Right lobe of liver (tissue), 6 donors: ENCODE data around the gene ELP5. TPM values are rescaled to one million over a fixed set of nuclear protein-coding genes. Genes with fewer than 3 reads are reported as not detected.

ENCODE experiments used
- ATAC-seq, 4 donors: fragments of 200-7000 bp; cut with Tn5 transposase; one replicate each; pipeline ENCODE4 v1.9.1; 2020; ENCODE audit warnings: mild to moderate bottlenecking in 4 of 4, moderate library complexity in 4 of 4
- DNase-seq, 3 donors: peaks; one replicate each; pipeline ENCODE4 v3.0.0-alpha.2; 2020
- H3K27ac ChIP-seq, 3 donors: fragments of 200-600 bp; one replicate each; pipeline ENCODE4 v1.8.0; 2022
- H3K27me3 ChIP-seq, 2 donors: fragments of 200-600 bp; one replicate each; pipeline ENCODE4 v1.8.0; 2022
- H3K36me3 ChIP-seq, 4 donors: fragments of 200-600 bp; sonication (generic) in 1 of 4; one replicate each; pipeline versions ENCODE4 v1.5.1 to v1.8.0; 2017 to 2022; ENCODE audit warnings: control low read depth in 1 of 4
- H3K4me1 ChIP-seq, 4 donors: fragments of 200-600 bp; sonication (generic) in 1 of 4; one replicate each; pipeline versions ENCODE4 v1.5.1 to v1.8.0; 2017 to 2022; ENCODE audit warnings: control low read depth in 1 of 4
- H3K4me3 ChIP-seq, 3 donors: fragments of 200-600 bp; one replicate each; pipeline ENCODE4 v1.8.0; 2022
- H3K9me3 ChIP-seq, 4 donors: fragments of 200-600 bp; sonication (generic) in 1 of 4; one replicate each; pipeline versions ENCODE4 v1.5.1 to v1.8.0; 2017 to 2022; ENCODE audit warnings: control low read depth in 1 of 4
- POLR2A ChIP-seq: fragments of 450-650 bp; IDR thresholded peaks from one replicate; pipeline ENCODE4 v1.6.1; 2017; ENCODE audit warnings: antibody characterized with exemption, mild to moderate bottlenecking
- WGBS: methylation state at CpG from one replicate; pipeline ENCODE4 v1.1.6; 2018; ENCODE audit warnings: low coverage, low lambda C conversion rate; ENCODE audit not compliant: insufficient coverage; ENCODE audit errors: missing lambda C conversion rate; 5-methylcytosine and 5-hydroxymethylcytosine counted together
- intact Hi-C, 2 donors: fragments of 100-400 bp; cut with DNase I; formaldehyde crosslinking; loops; one replicate each; pipeline versions ENCODE4 v1.11.2 to v1.14.1; 2022
- total RNA-seq, 6 experiments: library from RNA; depleted of rRNA in 2 of 6; stranded (reverse); fragments of >200 nt in 2 of 6; fragmentation: NEBNext Ultra II Directional in 3 of 6; extraction: Animal tissue kit (Norgen Biotek cat#: 25700) in 3 of 6; gene quantifications; one replicate each; pipeline versions ENCODE4 v1.1.0 to v1.2.4, GENCODE V29; 2016 to 2023
- TF ChIP-seq, protein P1 (sequence below), 4 donors: fragments of 200-600 bp in 3 of 4; fragments of 450-650 bp in 1 of 4; IDR thresholded peaks; one replicate each; pipeline versions ENCODE4 v1.5.1 to v1.8.0; 2016 to 2022; ENCODE audit warnings: antibody characterized with exemption in 4 of 4, mild to moderate bottlenecking in 2 of 4
- donor health status: DM: no; HTN: yes; CAD: no.
- donor health status: DM: no; HTN: no; CAD: no.
- donor health status: DM: no; HTN: no; CAD: no.
- donor health status: DM: no; HTN: yes; CAD: no.
- donor health status: DM: no; HTN: yes; CAD: no.

Gene ELP5
- total RNA-seq, 6 experiments from 2014 or later = 14.2 to 29.6 (median 22.9) TPM

- peak; percentile 70 to 84 (median 74) for ATAC-seq
- Histone ChIP-seq H3K27ac (peak overlapping the region; percentile 96 to 99 (median 98)), H3K9me3 (no peaks in the 10 kb centered on the region), H3K4me1 (peaks cover 0 to 50% (median 13%) of the 10 kb centered on the region in 4 donors), H3K36me3 (peaks cover 0 to 16% (median 5%) of the 10 kb centered on the region in 4 donors), H3K27me3 (no peaks in the 10 kb centered on the region), H3K4me3 (peak overlapping the region; percentile 64 to 73 (median 66))
- 0% methylated on average over 1 of the region's 54 CpGs for WGBS
- peak; percentile 86 for TF ChIP-seq POLR2A
- TF ChIP-seq, protein P1, sequence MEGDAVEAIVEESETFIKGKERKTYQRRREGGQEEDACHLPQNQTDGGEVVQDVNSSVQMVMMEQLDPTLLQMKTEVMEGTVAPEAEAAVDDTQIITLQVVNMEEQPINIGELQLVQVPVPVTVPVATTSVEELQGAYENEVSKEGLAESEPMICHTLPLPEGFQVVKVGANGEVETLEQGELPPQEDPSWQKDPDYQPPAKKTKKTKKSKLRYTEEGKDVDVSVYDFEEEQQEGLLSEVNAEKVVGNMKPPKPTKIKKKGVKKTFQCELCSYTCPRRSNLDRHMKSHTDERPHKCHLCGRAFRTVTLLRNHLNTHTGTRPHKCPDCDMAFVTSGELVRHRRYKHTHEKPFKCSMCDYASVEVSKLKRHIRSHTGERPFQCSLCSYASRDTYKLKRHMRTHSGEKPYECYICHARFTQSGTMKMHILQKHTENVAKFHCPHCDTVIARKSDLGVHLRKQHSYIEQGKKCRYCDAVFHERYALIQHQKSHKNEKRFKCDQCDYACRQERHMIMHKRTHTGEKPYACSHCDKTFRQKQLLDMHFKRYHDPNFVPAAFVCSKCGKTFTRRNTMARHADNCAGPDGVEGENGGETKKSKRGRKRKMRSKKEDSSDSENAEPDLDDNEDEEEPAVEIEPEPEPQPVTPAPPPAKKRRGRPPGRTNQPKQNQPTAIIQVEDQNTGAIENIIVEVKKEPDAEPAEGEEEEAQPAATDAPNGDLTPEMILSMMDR (IDR thresholded peaks at IDR 0.05) = no peak
- intact Hi-C loops = no loop called here
- DNase-seq = peak; percentile 87 to 90 (median 89)
Observed at GRCh38 chr17:7260651-7261378, 8.8 kb downstream of the ELP5 start.

DNA sequence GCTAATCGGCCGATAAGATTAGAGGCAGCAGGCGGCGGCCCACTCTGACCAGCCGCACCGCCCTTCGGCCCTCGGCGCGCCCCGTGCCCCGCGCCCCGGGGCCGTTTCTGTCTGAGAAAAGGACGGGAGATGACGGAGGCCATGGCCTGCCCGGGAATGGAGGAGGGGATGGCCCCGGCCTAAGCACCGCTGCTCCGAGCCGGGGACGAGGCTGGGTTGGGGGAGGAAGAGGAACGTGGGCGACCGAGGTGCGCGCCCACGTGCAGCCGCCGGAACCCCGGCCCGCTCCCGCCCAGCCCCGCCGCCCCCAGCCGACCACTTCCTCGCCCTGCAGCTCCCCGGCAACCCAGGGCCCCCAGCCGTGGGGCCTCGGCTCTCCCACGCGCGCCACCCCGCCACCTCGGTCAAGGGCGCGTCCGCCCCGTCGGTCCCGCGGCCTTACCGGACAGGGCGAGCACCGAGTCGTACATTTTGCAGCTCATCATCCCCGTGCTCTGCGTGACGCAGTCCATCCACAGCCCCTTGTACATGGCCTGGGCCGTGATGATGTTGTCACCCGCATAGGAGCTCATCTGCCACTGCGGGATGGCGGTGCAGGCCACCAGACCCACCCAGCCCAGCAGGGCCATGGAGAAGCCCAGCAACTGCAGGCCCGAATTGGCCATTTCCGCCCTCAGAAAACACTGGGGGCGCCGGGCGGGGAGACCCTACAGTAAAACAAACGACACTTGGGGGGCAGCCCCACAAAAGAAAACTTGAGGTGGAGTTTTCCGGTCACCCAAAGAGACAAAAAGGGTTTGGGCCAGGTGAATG is 9.6 kb downstream of the ELP5 start:
- Histone ChIP-seq H3K4me3 (peak overlapping the region; percentile 64 to 73 (median 66)), H3K4me1 (peaks cover 0 to 50% (median 13%) of the 10 kb centered on the region in 4 donors), H3K36me3 (peaks cover 0 to 10% (median 3%) of the 10 kb centered on the region in 4 donors), H3K27me3 (no peaks in the 10 kb centered on the region), H3K27ac (peak overlapping the region; percentile 96 to 99 (median 98)), H3K9me3 (no peaks in the 10 kb centered on the region)
- DNase-seq (peak in 1 of 3 donors; percentile 42), ATAC-seq (peak; percentile 2 to 29 (median 10))
- 20% methylated on average over 2 of the region's 71 CpGs for WGBS
- intact Hi-C loops = no loop called here
- TF ChIP-seq, protein P1 (IDR thresholded peaks at IDR 0.05) = no peak
- TF ChIP-seq POLR2A = no peak

DNA sequence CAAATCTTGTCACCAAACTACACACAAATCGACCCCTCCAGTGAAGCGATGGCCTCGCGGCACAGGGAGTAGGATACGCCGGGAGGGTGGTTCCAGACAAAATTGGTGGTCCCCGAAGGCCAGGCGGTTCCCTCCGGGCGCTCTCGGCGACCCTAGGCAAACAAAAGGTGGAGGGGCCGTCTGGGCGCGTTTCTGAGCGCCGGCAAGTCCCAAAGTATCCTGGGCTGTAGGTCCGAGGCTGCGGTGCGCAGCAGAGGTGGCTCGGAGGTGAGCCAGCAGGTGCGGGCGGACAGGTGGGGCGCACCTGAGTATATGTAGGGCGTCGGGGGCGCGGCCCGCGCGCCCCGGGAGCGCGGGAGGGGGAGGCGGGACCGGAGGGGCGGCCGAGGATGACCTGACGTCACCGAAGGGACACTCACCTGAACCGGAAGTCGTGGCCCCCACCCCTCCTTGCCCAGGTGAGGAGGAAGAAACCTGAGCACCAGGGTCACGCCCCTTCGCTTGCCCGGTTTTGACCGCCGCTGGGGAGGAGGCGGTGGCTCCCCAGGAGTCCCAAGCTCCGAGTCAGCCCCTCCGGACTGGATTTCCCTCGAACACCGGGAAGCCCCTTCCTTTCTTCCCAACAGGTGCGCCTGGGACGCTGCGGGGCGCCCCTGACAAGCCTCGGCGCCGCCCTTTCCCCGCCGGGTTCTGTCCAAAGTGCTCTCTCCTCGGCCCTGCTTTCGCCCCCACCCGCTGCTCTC is 10.3 kb downstream of the ELP5 start, which contains the start of gene CLDN7:
Gene CLDN7, minus strand, starts transcription at position 287 of the 743 bp plus-strand sequence. CDS start 435 bp downstream, outside the sequence.
- TF ChIP-seq, protein P1 (IDR thresholded peaks at IDR 0.05) = no peak
- TF ChIP-seq POLR2A = peak; percentile 49
- DNase-seq (peak in 2 of 3 donors; percentile 54 to 62), ATAC-seq (peak in 1 of 4 donors; percentile 4)
- WGBS = 3% methylated on average over 23 of the region's 64 CpGs
- peaks cover 0 to 4% (median under 1%) of the 10 kb centered on the region in 4 donors for H3K36me3 ChIP-seq
- no peaks in the 10 kb centered on the region for H3K9me3 ChIP-seq
- peak within 1 kb of the TSS; percentile 96 to 99 (median 98) for H3K27ac ChIP-seq
- H3K27me3 ChIP-seq = no peaks in the 10 kb centered on the region
- intact Hi-C loops = no loop called here
- peak within 1 kb of the TSS; percentile 64 to 73 (median 66) for H3K4me3 ChIP-seq
- H3K4me1 ChIP-seq = peaks cover 0 to 50% (median 13%) of the 10 kb centered on the region in 4 donors
